ENCODE results near the gene GPR137B. TPM values are rescaled to one million over a fixed set of nuclear protein-coding genes. Genes with fewer than 3 reads are reported as not detected.

The GPR137B gene
- total and polyA plus RNA-seq, 2 of the 13 experiments (the other 11 are each of a cell fraction or from before 2014, with no cell fraction given) = 0.31 to 0.41 TPM

GRCh38 chr1:236127045-236127444, 15.3 kb upstream of the GPR137B start (continued):
- no peak for TF ChIP-seq ZNF280B (CRISPR knock-in tag; IDR thresholded peaks at IDR 0.05; ENCODE audit: borderline replicate concordance)
- TF ChIP-seq HNF4A (CRISPR knock-in tag; IDR thresholded peaks at IDR 0.05) = peak; percentile 73
- no peak for TF ChIP-seq TAF1 (CRISPR knock-in tag; IDR thresholded peaks at IDR 0.05)
- no peak for TF ChIP-seq NR2F6 (IDR thresholded peaks at IDR 0.05)
- 0 out of 2 replicates have a peak, but pooled peaks have one; percentile 27 for TF ChIP-seq NR2F6 (CRISPR knock-in tag; IDR thresholded peaks at IDR 0.05)
- TF ChIP-seq PCBP2 (optimal IDR thresholded peaks at IDR 0.05; ENCODE audit: low read depth, low read length, poor library complexity, severe bottlenecking) = no peak
- no peak for TF ChIP-seq NFIC (IDR thresholded peaks at IDR 0.05; ENCODE audit: low read length)
- no peak for TF ChIP-seq BCLAF1 (IDR thresholded peaks at IDR 0.05)
- no peak for TF ChIP-seq GABPA (IDR thresholded peaks at IDR 0.05; ENCODE audit: low read depth, low read length)
- no peak for TF ChIP-seq GABPA (CRISPR knock-in tag; IDR thresholded peaks at IDR 0.05; ENCODE audit: low read depth)
- no peak for TF ChIP-seq RFX5 (IDR thresholded peaks at IDR 0.05; ENCODE audit: low read depth, low read length)
- no peak for TF ChIP-seq ZBTB42 (CRISPR knock-in tag; IDR thresholded peaks at IDR 0.05)
- no peak for TF ChIP-seq IKZF4 (CRISPR knock-in tag; IDR thresholded peaks at IDR 0.05; ENCODE audit: borderline replicate concordance, low read depth, not compliant biosample characterization)
- TF ChIP-seq ZNF562 (CRISPR knock-in tag; IDR thresholded peaks at IDR 0.05; ENCODE audit: borderline replicate concordance) = no peak
- no peak for TF ChIP-seq SMAD9 (CRISPR knock-in tag; IDR thresholded peaks at IDR 0.05)
- TF ChIP-seq ONECUT2 (CRISPR knock-in tag; IDR thresholded peaks at IDR 0.05) = no peak
- no peak for TF ChIP-seq ZNF747 (CRISPR knock-in tag; IDR thresholded peaks at IDR 0.05; ENCODE audit: borderline replicate concordance)
- no peak for TF ChIP-seq U2AF2 (IDR thresholded peaks at IDR 0.05; ENCODE audit: low read depth, low read length)
- TF ChIP-seq ZNF687 (CRISPR knock-in tag; IDR thresholded peaks at IDR 0.05) = peak; percentile 14; the same call in 1 of the 2 replicates
- TF ChIP-seq STAG1 (CRISPR knock-in tag; IDR thresholded peaks at IDR 0.05) = 0 out of 2 replicates have a peak, but pooled peaks have one; percentile 25
- TF ChIP-seq HOXA3 (CRISPR knock-in tag; IDR thresholded peaks at IDR 0.05) = 0 out of 2 replicates have a peak, but pooled peaks have one; percentile 25
- TF ChIP-seq TEAD3 (CRISPR knock-in tag; optimal IDR thresholded peaks at IDR 0.05; ENCODE audit: borderline replicate concordance) = no peak
- no peak for TF ChIP-seq ZNF501 (CRISPR knock-in tag; IDR thresholded peaks at IDR 0.05)

Measured in HepG2 (cell line).